Stimulated activated CD4-positive, alpha-beta T cell treated with anti-CD3 and anti-CD28 coated beads, Interleukin-2, amount 100 ng/mL, for 24 hours (primary cell): Measurements from ENCODE around the gene BAX.
"Not testable (repeated sequence)": the region's sequence is repeated elsewhere in the genome, so short reads cannot be mapped to it uniquely, and the experiment has no call there.

ENCODE experiments used
- DNase-seq, 2 donors: peaks; one replicate each; pipeline ENCODE4 v3.0.0-alpha.2; 2020

The BAX gene

GRCh38 chr19:48954595-48955307 lies at the start of gene BAX:
Gene BAX (plus strand): TSS chr19:48954875. CDS start chr19:48954929, 54 bp downstream.
- peak; percentile 96 to 98 for DNase-seq

- no peak for DNase-seq
Observed at GRCh38 chr19:48905664-48906063, 49.0 kb upstream of the BAX start.

GRCh38 chr19:48906324-48906723 lies 48.4 kb upstream of the BAX start:
- no peak for DNase-seq

- DNase-seq = no peak
Observed at GRCh38 chr19:48907671-48908070, 47.0 kb upstream of the BAX start.

- not testable (repeated sequence) for DNase-seq
Observed at GRCh38 chr19:48909424-48910077, 45.1 kb upstream of the BAX start.

- DNase-seq = no peak
Observed at GRCh38 chr19:48910803-48911202, 43.9 kb upstream of the BAX start.

- DNase-seq = no peak
Observed at GRCh38 chr19:48913114-48913889, 41.4 kb upstream of the BAX start.

- DNase-seq = no peak
Observed at GRCh38 chr19:48914181-48914580, 40.5 kb upstream of the BAX start.

- DNase-seq = no peak
Observed at GRCh38 chr19:48915757-48916156, 38.9 kb upstream of the BAX start.

- no peak for DNase-seq
Observed at GRCh38 chr19:48918071-48918470, 36.6 kb upstream of the BAX start.

- peak in 1 of 2 donors; percentile 26 for DNase-seq
Observed at GRCh38 chr19:48918801-48919247, 35.9 kb upstream of the BAX start.

GRCh38 chr19:48919271-48919670 lies 35.4 kb upstream of the BAX start:
- not testable (repeated sequence) for DNase-seq

- no peak for DNase-seq
Observed at GRCh38 chr19:48920949-48921348, 33.7 kb upstream of the BAX start.

GRCh38 chr19:48921721-48922500 lies 32.8 kb upstream of the BAX start:
- DNase-seq = no peak

- no peak for DNase-seq
Observed at GRCh38 chr19:48922548-48923490, 31.9 kb upstream of the BAX start.

- DNase-seq = peak in 1 of 2 donors; percentile 11
Observed at GRCh38 chr19:48925240-48925843, 29.3 kb upstream of the BAX start.

- DNase-seq = not testable (repeated sequence)
Observed at GRCh38 chr19:48925890-48926289, 28.8 kb upstream of the BAX start.

GRCh38 chr19:48926909-48927308 lies 27.8 kb upstream of the BAX start:
- peak in 1 of 2 donors; percentile 40 for DNase-seq

GRCh38 chr19:48927692-48928091 lies 27.0 kb upstream of the BAX start:
- DNase-seq = not testable (repeated sequence)

- DNase-seq = no peak
Observed at GRCh38 chr19:48928164-48929025, 26.3 kb upstream of the BAX start.
